Mononuclear cell (primary cell): ENCODE measurements around the gene NCAPD2. TPM values are rescaled to one million over a fixed set of nuclear protein-coding genes. Genes with fewer than 3 reads are reported as not detected.
"Not testable (repeated sequence)": the region's sequence is repeated elsewhere in the genome, so short reads cannot be mapped to it uniquely, and the experiment has no call there.

Source experiments
- H3K27me3 ChIP-seq: 2 replicates; pipeline ENCODE4 v1.6.0; 2011; ENCODE audit warnings: low read length, control low read depth; ENCODE audit not compliant: insufficient read depth
- H3K4me1 ChIP-seq: 2 replicates; pipeline ENCODE4 v1.5.1; 2011; ENCODE audit warnings: mild to moderate bottlenecking, low read length, control low read depth; ENCODE audit not compliant: insufficient read depth
- H3K4me3 ChIP-seq: 2 replicates; pipeline ENCODE4 v1.5.1; 2011; ENCODE audit warnings: mild to moderate bottlenecking, low read length, moderate library complexity
- H3K9me3 ChIP-seq: 2 replicates; pipeline ENCODE4 v1.5.1; 2011; ENCODE audit warnings: low read depth, mild to moderate bottlenecking, control low read depth, low read length
- total RNA-seq: library from RNA; depleted of rRNA; stranded (reverse); fragments of >200 nt; gene quantifications from one replicate; pipeline ENCODE4 v1.2.3, GENCODE V29; 2012

Gene NCAPD2
- total RNA-seq, 1 donor: 7.5 TPM

GRCh38 chr12:6554168-6555017, 60.5 kb downstream of the NCAPD2 start:
- peak overlapping the region; percentile 88 for H3K4me3 ChIP-seq
- no peaks in the 10 kb centered on the region for H3K27me3 ChIP-seq
- no peaks in the 10 kb centered on the region for H3K9me3 ChIP-seq
- H3K4me1 ChIP-seq: peaks cover 77% of the 10 kb centered on the region

- H3K9me3 ChIP-seq: no peaks in the 10 kb centered on the region
- peak overlapping the region; percentile 88 for H3K4me3 ChIP-seq
- no peaks in the 10 kb centered on the region for H3K27me3 ChIP-seq
- H3K4me1 ChIP-seq: peaks cover 69% of the 10 kb centered on the region
Observed at GRCh38 chr12:6555018-6555691, 61.3 kb downstream of the NCAPD2 start.

GRCh38 chr12:6556496-6556817, 62.6 kb downstream of the NCAPD2 start:
- H3K27me3 ChIP-seq, H3K4me3 ChIP-seq, H3K9me3 ChIP-seq: not testable (repeated sequence)
- H3K4me1 ChIP-seq: peaks cover 56% of the 10 kb centered on the region

GRCh38 chr12:6556857-6557256, 63.0 kb downstream of the NCAPD2 start:
- Histone ChIP-seq H3K4me3 (no peak overlapping the region), H3K27me3 (no peaks in the 10 kb centered on the region), H3K4me1 (peaks cover 52% of the 10 kb centered on the region), H3K9me3 (no peaks in the 10 kb centered on the region)

- H3K4me3 ChIP-seq, H3K27me3 ChIP-seq, H3K9me3 ChIP-seq: not testable (repeated sequence)
- H3K4me1 ChIP-seq: peaks cover 39% of the 10 kb centered on the region
Observed at GRCh38 chr12:6558014-6558760, 64.3 kb downstream of the NCAPD2 start.

- no peaks in the 10 kb centered on the region for H3K9me3 ChIP-seq
- peaks cover 26% of the 10 kb centered on the region for H3K4me1 ChIP-seq
- no peak overlapping the region for H3K4me3 ChIP-seq
- H3K27me3 ChIP-seq: no peaks in the 10 kb centered on the region
Observed at GRCh38 chr12:6559500-6559899, 65.6 kb downstream of the NCAPD2 start.

GRCh38 chr12:6560501-6561205, 66.8 kb downstream of the NCAPD2 start:
- H3K9me3 ChIP-seq: no peaks in the 10 kb centered on the region
- H3K4me3 ChIP-seq: no peak overlapping the region
- peaks cover 18% of the 10 kb centered on the region for H3K4me1 ChIP-seq
- H3K27me3 ChIP-seq: no peaks in the 10 kb centered on the region

- H3K27me3 ChIP-seq: no peaks in the 10 kb centered on the region
- H3K4me3 ChIP-seq: no peak overlapping the region
- no peaks in the 10 kb centered on the region for H3K9me3 ChIP-seq
- H3K4me1 ChIP-seq: peaks cover 20% of the 10 kb centered on the region
Observed at GRCh38 chr12:6562881-6563280, 69.0 kb downstream of the NCAPD2 start.

- peaks cover 14% of the 10 kb centered on the region for H3K4me1 ChIP-seq
- H3K27me3 ChIP-seq: no peaks in the 10 kb centered on the region
- no peak overlapping the region for H3K4me3 ChIP-seq
- H3K9me3 ChIP-seq: no peaks in the 10 kb centered on the region
Observed at GRCh38 chr12:6563448-6564050, 69.6 kb downstream of the NCAPD2 start.

GRCh38 chr12:6567112-6567670, 73.3 kb downstream of the NCAPD2 start:
- peak overlapping the region; percentile 59 for H3K4me3 ChIP-seq
- no peaks in the 10 kb centered on the region for H3K9me3 ChIP-seq
- H3K4me1 ChIP-seq: peaks cover 24% of the 10 kb centered on the region
- no peaks in the 10 kb centered on the region for H3K27me3 ChIP-seq

GRCh38 chr12:6569312-6569711, 75.4 kb downstream of the NCAPD2 start:
- Histone ChIP-seq H3K27me3 (no peaks in the 10 kb centered on the region), H3K4me3 (no peak overlapping the region), H3K4me1 (peaks cover 24% of the 10 kb centered on the region), H3K9me3 (no peaks in the 10 kb centered on the region)

GRCh38 chr12:6569786-6570185, 75.9 kb downstream of the NCAPD2 start:
- H3K27me3 ChIP-seq: no peaks in the 10 kb centered on the region

GRCh38 chr12:6570264-6570887, 76.5 kb downstream of the NCAPD2 start:
- Histone ChIP-seq H3K4me3 (no peak overlapping the region), H3K4me1 (peaks cover 24% of the 10 kb centered on the region), H3K27me3 (no peaks in the 10 kb centered on the region), H3K9me3 (no peaks in the 10 kb centered on the region)

More at GRCh38 chr12:6569786-6570185, 75.9 kb downstream of the NCAPD2 start:
- Histone ChIP-seq H3K4me1 (peaks cover 24% of the 10 kb centered on the region), H3K9me3 (no peaks in the 10 kb centered on the region), H3K4me3 (no peak overlapping the region)

GRCh38 chr12:6573001-6573400, 79.1 kb downstream of the NCAPD2 start:
- H3K4me1 ChIP-seq: peaks cover 11% of the 10 kb centered on the region
- no peaks in the 10 kb centered on the region for H3K27me3 ChIP-seq
- no peaks in the 10 kb centered on the region for H3K9me3 ChIP-seq
- no peak overlapping the region for H3K4me3 ChIP-seq
